ENCODE data around the gene ZNF428.
"Not testable (repeated sequence)": the region's sequence is repeated elsewhere in the genome, so short reads cannot be mapped to it uniquely, and the experiment has no call there.

The ZNF428 gene

GRCh38 chr19:43616954-43617353, 2.5 kb downstream of the ZNF428 start:
- DNase-seq (ENCODE audit: low spot score): no peak

- DNase-seq (ENCODE audit: low spot score): no peak
These were observed 3.1 kb downstream of the ZNF428 start for GRCh38 chr19:43616306-43616705.

GRCh38 chr19:43612374-43612773, 7.1 kb downstream of the ZNF428 start:
- DNase-seq (ENCODE audit: low spot score): no peak

GRCh38 chr19:43611788-43612187, 7.6 kb downstream of the ZNF428 start, which contains the start of gene SRRM5:
SRRM5 (plus strand) TSS chr19:43612088; CDS start chr19:43612122, 34 bp downstream.
- no peak for DNase-seq (ENCODE audit: low spot score)

GRCh38 chr19:43610493-43610892, 8.9 kb downstream of the ZNF428 start:
- DNase-seq (ENCODE audit: low spot score): no peak

GRCh38 chr19:43609872-43610271, 9.6 kb downstream of the ZNF428 start:
- DNase-seq (ENCODE audit: low spot score): no peak

GRCh38 chr19:43607238-43608205, 11.9 kb downstream of the ZNF428 start:
- no peak for DNase-seq (ENCODE audit: low spot score)

- no peak for DNase-seq (ENCODE audit: low spot score)
These were observed 12.7 kb downstream of the ZNF428 start for GRCh38 chr19:43606569-43607229.

- DNase-seq (ENCODE audit: low spot score): no peak
These were observed 13.4 kb downstream of the ZNF428 start for GRCh38 chr19:43605875-43606568.

- DNase-seq (ENCODE audit: low spot score): not testable (repeated sequence)
These were observed 19.1 kb downstream of the ZNF428 start for GRCh38 chr19:43600326-43600725.

GRCh38 chr19:43599635-43600295, 19.7 kb downstream of the ZNF428 start:
- DNase-seq (ENCODE audit: low spot score): no peak

- no peak for DNase-seq (ENCODE audit: low spot score)
These were observed 20.8 kb downstream of the ZNF428 start for GRCh38 chr19:43598445-43599240.

GRCh38 chr19:43597876-43598275, 21.6 kb downstream of the ZNF428 start:
- no peak for DNase-seq (ENCODE audit: low spot score)

GRCh38 chr19:43596842-43597461, 22.5 kb downstream of the ZNF428 start:
- DNase-seq (ENCODE audit: low spot score): no peak

GRCh38 chr19:43595999-43596841, 23.2 kb downstream of the ZNF428 start, which contains the start of the genes IRGQ and ZNF576:
IRGQ (minus strand) TSS chr19:43596134; CDS start chr19:43595338, 796 bp downstream.
ZNF576 (plus strand) TSS chr19:43596595; CDS start chr19:43597109, 514 bp downstream.
- DNase-seq (ENCODE audit: low spot score): peak; percentile 100

GRCh38 chr19:43595605-43595998, 23.8 kb downstream of the ZNF428 start:
- DNase-seq (ENCODE audit: low spot score): no peak

GRCh38 chr19:43594710-43595604, 24.5 kb downstream of the ZNF428 start:
- DNase-seq (ENCODE audit: low spot score): peak; percentile 63

GRCh38 chr19:43594081-43594697, 25.2 kb downstream of the ZNF428 start:
- DNase-seq (ENCODE audit: low spot score): no peak
